HG03460 (cell line): ENCODE data around the gene FCER2.

ENCODE experiments used
- ATAC-seq: cut with Tn5 transposase; IDR thresholded peaks from one replicate; pipeline ENCODE4 v1.9.1; 2021; ENCODE audit not compliant: unreplicated experiment

FCER2 gene

DNA sequence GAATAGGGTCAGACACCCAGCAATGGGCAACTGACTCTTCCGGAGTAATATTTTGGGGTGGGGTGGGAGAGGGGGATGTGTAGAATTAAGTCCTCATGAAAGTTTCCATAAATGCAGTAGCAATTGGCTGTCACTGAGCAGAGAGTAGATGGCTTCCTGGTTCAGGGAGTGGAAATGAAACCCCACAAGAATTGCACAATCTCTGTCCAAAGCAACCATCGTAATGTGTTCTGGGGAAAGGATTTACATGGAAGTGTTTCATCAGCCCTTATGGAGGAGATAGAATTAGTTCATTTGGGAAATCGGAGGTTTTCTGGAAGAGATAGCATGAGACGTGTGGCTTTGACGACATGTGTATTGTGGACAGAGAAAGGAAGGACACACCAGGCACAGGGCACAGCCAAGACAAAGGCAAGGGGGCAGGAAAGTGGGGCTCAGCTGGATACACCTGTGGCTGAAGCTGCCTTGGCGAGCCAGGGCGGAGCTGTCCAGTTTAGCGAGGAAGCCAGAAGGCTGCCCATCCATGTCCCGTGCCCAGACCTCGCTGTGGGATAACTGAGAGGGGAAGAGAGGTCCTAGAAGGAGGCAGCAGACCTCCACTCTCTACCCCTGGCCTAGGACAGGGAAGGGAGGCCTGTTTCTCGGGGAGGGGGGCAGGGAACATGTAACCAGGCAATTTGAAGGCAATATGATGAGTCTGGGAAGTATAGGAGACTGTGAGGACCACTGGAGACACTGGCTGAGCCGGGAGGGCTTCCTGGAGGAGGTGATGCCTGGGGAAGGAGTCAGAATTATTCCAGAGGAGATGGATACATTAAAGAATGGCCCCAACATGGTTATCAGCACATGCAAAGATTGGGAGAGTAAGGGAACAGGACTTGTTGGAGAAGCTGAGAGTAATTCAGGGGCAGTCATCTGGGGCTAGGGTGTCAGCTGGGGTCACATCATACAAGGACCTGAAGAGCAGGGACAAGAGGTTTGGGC is 32.6 kb upstream of the FCER2 start:
- ATAC-seq: no peak

DNA sequence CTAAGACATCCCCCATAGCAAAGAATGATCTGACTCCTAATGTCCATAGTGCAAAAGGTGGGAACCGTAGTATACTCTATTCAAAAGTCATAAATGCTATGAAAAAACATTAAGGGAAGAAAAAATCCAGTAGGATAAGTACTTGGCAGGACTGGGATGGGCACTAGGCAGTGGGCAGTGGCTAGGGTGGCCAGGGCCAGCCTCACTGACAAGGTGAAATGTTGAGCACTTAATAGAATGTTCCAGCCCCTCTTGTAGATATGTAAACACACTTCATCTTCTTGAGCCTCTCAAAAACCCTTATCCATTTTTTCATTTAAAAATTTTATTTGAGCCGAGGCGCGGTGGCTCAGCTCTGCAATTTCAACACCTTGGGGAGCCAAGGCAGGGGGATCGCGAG is 31.4 kb upstream of the FCER2 start:
- ATAC-seq: no peak

DNA sequence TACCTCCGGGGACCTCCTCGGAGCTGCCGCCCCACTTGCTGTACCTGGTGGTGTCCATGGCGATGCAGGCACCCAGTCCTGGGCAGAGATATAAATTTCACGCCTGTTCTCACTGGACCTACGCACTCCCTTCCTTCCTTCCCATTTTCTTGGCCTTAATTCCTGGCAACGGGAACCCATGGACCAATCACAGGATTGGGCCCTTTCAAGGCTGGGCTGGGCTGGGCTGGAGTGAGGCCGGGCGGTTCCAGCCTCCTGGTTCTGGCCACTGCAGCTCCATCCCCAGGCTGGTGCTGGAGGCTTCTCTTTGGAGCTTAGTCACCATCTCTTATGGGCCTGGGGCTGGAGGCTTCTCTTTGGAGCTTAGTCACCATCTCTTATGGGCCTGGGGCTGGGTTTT is 30.1 kb upstream of the FCER2 start, which contains the start of gene CLEC4G:
Gene CLEC4G (minus strand): TSS at position 66 of the 400 bp plus-strand sequence. CDS start 8 bp downstream, at position 58.
- no peak for ATAC-seq

DNA sequence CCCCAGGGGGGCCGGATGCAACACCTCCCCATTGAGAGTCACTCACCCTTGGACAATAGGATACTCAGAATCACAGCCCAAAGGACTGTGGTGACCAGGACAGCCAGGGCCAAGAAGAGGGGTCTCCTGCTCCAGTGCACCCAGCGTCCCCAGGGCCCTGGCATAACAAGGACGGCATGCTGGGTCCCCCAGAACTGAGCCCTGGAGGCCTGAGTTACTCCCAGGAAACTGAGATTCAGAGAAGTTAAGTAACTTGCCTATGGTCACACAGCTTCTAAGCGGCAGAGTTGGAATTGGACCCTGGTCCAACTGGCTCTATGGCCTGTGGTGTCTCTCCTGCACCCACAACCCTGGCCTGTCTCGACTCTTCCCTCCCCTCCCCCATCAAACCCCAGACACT is 29.7 kb upstream of the FCER2 start:
- ATAC-seq: no peak

DNA sequence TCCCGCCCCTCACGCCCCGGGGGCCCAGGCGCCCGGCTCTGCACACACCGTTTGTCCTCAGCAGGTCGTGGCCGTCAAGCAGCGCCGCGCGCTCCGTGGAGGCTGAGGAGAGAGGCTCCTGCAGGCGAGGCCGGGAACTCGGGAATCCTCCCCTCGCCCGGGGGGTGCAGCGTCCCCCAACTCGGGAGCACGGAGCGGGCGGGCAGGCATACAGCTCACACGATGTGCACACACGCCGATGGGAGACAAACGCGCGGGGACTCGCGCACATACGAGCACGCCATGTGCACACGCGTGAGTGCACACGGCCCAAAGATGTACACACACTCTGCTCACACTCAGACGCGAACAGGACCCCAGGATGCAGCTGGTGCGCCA is 29.3 kb upstream of the FCER2 start:
- no peak for ATAC-seq

DNA sequence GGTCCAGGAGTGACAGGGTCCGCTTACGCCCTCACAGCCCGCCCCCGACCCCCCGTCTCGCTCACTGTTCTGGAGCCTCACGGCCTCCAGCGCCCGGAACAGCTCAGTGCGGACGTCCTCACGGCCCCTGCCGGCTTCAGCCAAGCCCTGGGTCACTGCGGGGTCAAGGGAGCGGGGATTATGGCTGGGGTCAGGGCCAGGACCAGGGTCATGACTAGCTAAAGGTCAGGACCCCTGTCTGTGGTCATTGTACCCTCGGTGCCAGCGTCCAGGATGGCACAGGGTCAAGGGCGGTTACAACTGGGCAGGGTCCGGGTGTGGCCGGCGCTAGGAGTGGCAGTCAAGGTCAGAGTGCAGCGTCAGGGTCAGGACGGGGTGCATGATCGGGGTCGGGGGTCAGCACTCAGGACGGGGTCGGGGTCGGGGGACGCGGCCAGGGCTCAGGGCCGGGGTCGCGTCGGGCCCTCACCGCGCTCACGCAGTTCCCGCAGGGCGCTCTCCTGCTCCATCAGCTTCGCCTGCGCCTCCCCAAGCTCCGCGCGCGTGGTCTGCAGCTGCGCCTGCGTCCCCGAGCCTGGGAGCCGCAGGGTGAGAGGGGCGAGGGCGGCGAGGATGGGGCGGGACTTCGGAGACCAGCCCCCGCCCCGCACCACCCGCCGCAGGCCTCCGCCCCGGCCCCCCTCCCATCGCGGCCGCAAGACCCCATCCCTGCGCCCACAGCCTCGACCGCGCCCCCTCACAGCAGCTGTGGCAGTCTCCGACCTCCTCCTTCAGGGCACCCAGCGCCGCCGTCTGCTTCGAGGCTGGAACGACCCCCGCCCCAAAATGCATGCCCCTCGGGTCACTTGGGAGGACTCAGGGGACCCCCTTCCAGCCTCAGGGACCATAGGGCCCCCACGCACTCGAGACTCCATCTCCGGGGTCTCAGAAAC is 28.6 kb upstream of the FCER2 start:
- ATAC-seq: no peak

DNA sequence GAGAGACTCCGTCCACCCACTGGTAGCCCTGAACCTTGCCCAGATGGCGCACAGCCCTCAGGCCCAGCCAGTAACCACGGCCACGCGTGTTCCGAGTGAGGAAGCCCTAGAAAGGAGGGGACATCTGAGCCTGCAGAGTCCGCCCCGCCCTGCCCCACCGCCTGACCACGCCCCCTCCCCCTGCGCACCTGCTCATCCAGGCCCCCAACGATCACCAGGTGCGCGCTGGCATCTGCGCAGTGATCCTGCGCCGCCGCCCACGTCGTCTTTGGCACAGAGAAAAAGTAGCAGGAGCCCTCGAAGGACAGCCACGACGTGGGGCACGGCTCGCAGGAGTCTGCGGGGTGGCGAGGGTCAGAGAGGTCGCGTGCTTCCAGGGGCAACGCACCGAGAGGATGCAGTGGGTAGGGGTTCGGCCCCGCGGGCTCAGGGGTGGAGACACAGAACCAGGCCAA is 27.9 kb upstream of the FCER2 start:
- ATAC-seq: no peak

DNA sequence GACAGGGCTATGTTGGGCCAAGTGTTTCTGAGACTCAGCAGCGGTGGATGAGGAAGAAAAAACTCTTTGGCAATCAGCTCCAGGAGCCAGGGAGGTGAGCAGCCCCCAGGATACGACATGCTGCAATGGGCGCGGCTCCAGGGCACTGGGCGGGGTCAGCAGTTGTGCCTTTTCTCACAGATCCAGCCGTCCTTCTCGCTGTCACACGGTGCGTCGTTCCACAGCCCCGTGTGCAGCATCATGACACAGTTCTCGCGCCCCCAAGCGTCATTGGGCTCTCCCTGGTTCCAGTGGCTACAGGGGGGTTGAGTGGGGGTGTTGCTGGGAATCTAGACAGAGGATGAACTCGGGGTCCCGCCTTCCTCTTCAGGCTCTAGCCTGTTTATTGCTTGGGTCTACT is 27.3 kb upstream of the FCER2 start:
- ATAC-seq: no peak

DNA sequence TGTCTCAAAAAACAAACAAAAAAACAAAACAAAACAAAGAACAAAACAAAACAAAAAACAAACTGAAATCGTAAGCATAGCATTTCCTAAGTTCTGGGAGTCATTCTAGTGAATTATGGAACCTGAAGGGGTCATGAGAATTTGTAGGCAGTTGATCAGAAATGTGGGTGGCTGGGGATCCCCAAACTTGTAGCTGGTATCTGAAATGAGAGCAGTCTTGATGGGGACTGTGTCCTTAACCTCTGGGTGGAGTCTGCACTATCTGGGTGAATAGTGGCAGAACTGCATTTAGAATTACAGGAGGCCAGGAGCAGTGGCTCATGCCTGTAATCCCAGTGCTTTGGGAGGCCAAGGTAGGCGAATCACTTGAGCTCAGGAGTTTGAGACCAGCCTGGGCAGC is 23.9 kb upstream of the FCER2 start:
- ATAC-seq: no peak

DNA sequence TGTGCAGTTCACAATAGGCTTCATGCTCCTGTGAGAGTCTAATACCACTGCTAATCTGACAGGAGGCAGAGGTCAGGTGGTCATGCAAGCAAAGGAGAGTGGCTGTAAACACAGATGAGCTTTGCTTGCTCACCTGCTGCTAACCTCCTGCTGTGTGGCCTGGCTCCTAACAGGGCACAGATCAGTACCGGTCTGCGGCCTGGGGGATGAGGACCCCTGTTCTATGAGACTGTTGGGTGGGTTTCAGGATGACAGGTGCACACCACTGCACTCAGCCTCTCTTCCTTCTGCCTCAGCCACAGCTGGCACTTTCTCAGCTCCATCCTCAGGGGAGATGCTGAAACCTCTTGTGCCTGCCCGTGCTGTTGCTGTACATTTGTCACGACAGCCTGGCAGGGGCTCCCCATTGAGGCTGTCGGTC is 20.3 kb upstream of the FCER2 start:
- peak; percentile 60 for ATAC-seq

DNA sequence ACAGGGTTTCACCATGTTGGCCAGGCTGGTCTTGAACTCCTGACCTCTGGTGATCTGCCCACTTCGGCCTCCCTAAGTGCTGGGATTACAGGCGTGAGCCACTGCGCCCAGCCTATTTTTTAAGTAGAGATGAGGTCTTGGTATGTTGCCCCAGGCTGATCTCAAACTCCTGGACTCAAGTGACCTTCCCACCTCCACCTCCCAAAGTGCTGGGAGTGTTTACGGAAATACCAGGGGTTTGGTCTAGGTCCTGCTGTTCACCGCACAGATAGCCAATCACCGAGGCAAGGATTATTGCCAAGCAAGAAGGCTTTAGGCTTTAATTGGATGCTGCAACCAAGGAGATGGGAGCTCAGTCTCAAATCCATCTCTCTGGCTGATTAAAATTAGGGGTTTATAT is 18.4 kb upstream of the FCER2 start:
- ATAC-seq: no peak

DNA sequence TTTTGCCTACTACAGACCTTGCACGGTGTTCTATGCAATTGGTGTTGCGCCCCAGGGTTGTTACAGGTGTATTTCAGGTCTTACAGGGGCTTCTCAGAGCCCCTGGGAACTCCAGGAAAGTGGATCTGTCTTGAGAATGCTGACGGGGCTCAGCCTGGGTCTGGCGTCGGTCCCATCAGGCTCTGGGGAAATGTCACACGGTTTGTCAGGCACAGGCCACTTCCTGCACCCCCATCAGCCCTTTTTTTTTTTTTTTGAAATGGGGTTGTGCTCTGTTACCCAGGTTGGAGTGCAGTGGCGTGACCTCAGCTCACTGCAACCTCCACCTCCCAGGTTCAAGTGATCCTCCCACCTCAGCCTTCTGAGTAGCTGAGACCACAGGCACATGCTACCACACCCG is 16.7 kb upstream of the FCER2 start:
- ATAC-seq: no peak

DNA sequence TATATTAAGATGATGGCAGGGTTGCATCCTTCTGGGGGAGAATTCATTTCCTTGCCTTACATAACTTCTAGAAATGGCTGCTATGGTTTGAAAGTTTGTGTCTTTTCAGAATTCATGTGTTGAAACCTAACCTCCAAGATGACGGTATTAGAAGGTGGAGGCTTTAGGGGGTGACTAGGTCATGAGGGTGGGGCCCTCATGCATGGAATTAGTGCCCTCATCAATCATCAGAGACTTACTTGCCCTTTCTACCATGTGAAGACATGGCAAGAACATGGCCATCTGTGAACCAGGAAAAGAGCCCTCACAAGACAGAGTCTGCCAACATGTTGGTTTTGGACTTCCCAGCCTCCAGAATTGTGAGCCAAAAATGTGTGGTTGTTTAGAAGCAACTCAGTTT is 14.8 kb upstream of the FCER2 start:
- no peak for ATAC-seq

DNA sequence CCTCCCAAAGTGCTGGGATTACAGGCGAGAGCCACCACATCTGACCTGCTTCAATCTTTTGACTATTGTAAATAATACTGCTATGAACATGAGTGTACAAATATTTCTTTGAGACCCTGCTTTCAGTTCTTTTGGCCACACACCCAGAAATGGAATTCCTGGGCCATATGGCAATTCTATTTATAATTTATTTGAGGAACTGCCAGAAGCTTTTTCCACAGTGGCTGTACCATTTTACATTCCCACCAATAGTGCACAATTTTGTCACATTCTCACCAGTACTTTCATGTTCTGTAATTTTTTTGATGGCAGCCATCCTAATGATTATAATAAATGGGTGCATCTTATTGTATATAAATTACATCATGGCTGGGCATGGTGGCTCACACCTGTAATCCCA is 13.7 kb upstream of the FCER2 start:
- no peak for ATAC-seq

DNA sequence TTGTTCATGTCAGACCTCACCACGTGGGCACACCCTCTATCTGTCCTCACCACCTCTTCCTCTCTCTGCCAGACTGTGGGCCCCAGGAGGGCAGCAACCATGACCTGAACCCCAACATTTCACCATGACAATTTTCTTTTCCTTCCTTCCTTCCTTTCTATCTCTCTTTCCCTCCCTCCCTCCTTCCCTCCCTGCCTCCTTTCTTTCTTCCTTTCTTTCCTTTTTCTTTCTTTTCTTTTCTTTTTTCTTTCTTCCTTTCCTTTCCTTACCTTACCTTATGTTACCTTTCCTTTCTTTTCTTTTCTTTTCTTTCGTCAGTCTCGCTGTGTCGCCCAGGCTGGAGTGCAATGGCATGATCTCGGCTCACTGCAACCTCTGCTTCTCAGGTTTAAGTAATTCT is 8.7 kb upstream of the FCER2 start:
- no peak for ATAC-seq

DNA sequence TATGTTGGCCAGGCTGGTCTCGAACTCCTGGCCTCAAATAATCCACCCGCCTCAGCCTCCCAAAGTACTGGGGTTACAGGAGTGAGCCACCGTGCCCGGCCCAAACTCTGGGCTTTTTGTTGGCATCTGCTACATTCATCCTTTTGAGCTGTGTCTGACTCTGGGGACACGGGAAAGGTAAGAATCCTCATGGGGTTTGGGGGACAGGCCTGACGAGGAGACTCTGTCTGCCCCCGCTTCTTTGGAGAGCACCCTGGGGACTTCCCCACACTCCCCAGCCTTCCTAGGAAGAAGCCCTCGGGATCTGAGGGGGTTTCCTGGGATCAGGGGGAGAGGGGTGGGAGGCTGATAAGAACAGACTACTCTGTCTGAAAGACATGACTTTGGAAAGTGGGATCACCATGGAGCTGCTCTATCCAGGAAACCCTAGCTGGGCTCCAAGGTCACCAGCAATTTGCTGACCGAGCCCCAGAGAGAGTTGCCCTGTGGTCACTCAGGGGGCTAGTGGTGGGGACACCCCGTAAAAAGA is 8.1 kb upstream of the FCER2 start:
- ATAC-seq: no peak

DNA sequence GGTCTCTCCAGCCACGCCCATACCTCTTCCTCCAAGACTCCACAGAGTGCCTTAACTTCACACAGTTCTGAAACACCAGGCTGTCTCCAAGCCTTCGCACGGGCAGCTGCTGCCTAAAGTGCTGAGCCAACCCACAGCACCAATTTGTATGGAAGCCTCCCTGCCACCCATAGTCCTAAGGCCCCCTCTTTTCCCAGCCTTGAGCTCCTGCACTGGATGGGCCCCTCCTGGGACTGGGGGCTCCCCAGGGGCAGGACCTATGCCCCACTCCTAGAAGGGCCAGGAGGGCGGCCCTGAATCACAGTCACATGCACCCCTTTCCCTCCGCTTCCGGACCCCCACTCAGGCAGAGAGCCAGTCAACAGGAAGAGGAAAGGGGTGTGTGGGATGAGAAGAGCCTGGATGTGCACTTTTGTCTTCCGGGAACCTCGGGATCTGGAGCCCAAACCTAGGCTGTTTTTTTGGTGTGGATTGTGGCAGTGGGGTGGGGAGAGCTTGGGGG is 5.1 kb upstream of the FCER2 start:
- no peak for ATAC-seq

DNA sequence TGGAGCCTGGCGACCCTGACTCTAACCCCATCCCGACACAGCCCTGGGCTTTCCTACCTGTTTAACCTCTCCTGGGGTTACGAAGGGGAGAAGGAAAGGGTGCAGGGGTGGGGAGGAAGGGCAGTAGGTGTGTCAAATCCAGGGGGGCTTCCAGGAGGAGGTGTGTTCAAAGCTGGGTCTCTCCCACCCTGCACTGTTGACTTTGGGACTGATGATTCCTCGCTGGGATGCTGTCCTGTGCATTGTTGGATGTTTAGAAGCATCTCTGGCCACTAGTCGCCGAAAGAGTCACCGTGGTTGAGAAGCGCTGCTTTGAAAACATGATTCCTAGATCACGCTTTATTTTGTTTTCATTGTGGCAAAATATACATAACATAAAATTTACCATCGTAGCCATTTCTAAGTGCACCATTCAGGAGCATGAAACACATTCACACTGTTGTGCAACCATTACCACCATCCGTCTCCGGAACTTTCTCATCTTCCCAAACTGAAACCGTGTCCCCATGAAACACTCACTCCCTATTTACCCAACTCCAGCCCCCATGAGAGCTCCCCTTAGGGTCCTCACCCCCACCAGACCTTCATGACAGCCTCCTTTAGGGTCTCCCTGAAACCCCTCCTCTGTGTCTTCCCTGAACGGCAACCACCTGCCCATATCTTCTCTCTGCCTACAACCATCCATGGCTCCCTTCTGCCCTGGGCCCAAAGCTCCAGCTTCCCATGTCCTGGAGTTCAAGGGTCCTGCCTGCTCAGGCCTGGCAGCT is 4.4 kb upstream of the FCER2 start:
- no peak for ATAC-seq

DNA sequence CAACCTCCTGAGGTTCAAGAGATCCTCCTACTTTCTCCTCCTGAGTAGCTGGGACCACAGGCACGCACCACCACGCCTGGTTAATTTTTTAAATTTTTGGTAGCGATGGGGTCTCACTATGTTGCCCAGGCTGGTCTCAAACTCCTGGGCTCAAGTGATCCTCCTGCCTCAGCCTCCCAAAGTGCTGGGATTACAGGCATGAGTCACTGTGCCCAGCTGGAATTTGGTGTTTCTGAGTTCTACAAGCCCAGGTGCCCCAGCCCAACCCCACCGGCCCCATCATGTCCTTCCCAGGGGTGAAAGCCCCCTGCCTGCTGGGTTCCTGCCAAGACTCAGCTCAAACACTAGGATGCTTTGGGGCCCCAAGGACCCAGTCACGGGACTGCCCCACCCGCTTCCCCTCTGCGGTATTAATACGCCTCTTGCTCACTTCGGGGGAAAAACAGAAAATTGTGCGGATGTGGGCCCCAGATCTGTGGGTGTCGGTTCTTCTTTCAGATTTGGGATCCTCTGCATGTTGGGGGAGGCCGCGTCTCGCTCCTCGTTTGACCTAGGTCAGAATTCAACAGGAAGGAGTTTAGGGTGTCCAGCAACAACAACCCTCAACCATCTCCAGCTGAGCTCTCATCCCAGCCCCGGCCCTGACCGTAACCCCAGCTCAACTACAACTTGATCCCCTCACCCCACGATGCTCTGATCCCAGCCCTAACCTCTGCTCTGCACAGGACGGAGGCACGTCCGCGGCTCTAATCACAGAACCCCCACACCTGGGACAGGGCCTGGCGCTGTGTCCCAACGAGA is 3.7 kb upstream of the FCER2 start:
- ATAC-seq: peak; percentile 41
